Left ventricle myocardium inferior (tissue), 1 donor: ENCODE measurements around the gene GPRC5C. TPM values are rescaled to one million over a fixed set of nuclear protein-coding genes. Genes with fewer than 3 reads are reported as not detected.
A peak's percentile ranks its signal among the peaks of the same experiment; 100 is the strongest.

Experiments
- DNase-seq: peaks from one replicate; pipeline ENCODE4 v3.0.0-alpha.2; 2020
- H3K27ac ChIP-seq: fragments of 200-600 bp; replicated peaks from 2 replicates; pipeline ENCODE4 v1.8.0; 2021
- H3K27me3 ChIP-seq: fragments of 200-600 bp; 2 replicates; pipeline ENCODE4 v1.8.0; 2021; ENCODE audit warnings: low read depth
- H3K36me3 ChIP-seq: fragments of 200-600 bp; 2 replicates; pipeline ENCODE4 v1.8.0; 2021
- H3K4me1 ChIP-seq: fragments of 200-600 bp; 2 replicates; pipeline ENCODE4 v1.8.0; 2021
- H3K4me3 ChIP-seq: fragments of 200-600 bp; 2 replicates; pipeline ENCODE4 v1.8.0; 2021; ENCODE audit warnings: mild to moderate bottlenecking, moderate library complexity
- H3K9me3 ChIP-seq: fragments of 200-600 bp; replicated peaks from 2 replicates; pipeline ENCODE4 v1.8.0; 2021
- CTCF ChIP-seq: fragments of 200-600 bp; IDR thresholded peaks from 2 replicates; pipeline ENCODE4 v1.8.0; 2021; ENCODE audit warnings: antibody characterized with exemption, mild to moderate bottlenecking, borderline replicate concordance
- intact Hi-C: fragments of 100-400 bp; cut with micrococcal nuclease; formaldehyde crosslinking; loops from one replicate; pipeline ENCODE4 v1.11.0; 2022
- total RNA-seq: library from RNA; stranded (reverse); fragmentation: NEBNext Ultra II Directional; extraction: Animal tissue kit (Norgen Biotek cat#: 25700); gene quantifications from one replicate; pipeline ENCODE4 v1.2.1, GENCODE V29; 2021
- donor health status: DM: no; HTN: yes; CAD: no; lungs with severe emphysema.

GPRC5C gene
- total RNA-seq, 1 donor from 2014 or later: 32.0 TPM

GRCh38 chr17:74443516-74444296 lies 11.8 kb downstream of the GPRC5C start:
- intact Hi-C loops: no loop called here
- Histone ChIP-seq H3K4me3 (peak overlapping the region; percentile 59), H3K27me3 (no peaks in the 10 kb centered on the region), H3K36me3 (peaks cover 20% of the 10 kb centered on the region), H3K9me3 (no peaks in the 10 kb centered on the region), H3K4me1 (peaks cover 74% of the 10 kb centered on the region), H3K27ac (peak overlapping the region; percentile 98)
- no peak for TF ChIP-seq CTCF
- DNase-seq: no peak

- DNase-seq: peak; percentile 64
- no peak for TF ChIP-seq CTCF
- intact Hi-C loops: no loop called here
- Histone ChIP-seq H3K9me3 (no peaks in the 10 kb centered on the region), H3K36me3 (peaks cover 20% of the 10 kb centered on the region), H3K4me1 (peaks cover 79% of the 10 kb centered on the region), H3K27ac (peak overlapping the region; percentile 98), H3K4me3 (peak overlapping the region; percentile 59), H3K27me3 (no peaks in the 10 kb centered on the region)
These were observed 12.5 kb downstream of the GPRC5C start for GRCh38 chr17:74444406-74444805.

- intact Hi-C loops: no loop called here
- no peak for TF ChIP-seq CTCF
These were observed 13.3 kb downstream of the GPRC5C start for GRCh38 chr17:74445158-74445557.

GRCh38 chr17:74446551-74447500 lies 14.9 kb downstream of the GPRC5C start:
- Histone ChIP-seq H3K36me3 (peaks cover 5% of the 10 kb centered on the region), H3K9me3 (no peaks in the 10 kb centered on the region), H3K27ac (peak overlapping the region; percentile 98), H3K4me1 (peaks cover 89% of the 10 kb centered on the region), H3K4me3 (peak overlapping the region; percentile 35), H3K27me3 (no peaks in the 10 kb centered on the region)
- intact Hi-C loops: no loop called here
- no peak for TF ChIP-seq CTCF
- DNase-seq: peak; percentile 77

More at GRCh38 chr17:74445158-74445557, 13.3 kb downstream of the GPRC5C start:
- Histone ChIP-seq H3K27ac (peak overlapping the region; percentile 98), H3K9me3 (no peaks in the 10 kb centered on the region), H3K36me3 (peaks cover 14% of the 10 kb centered on the region), H3K27me3 (no peaks in the 10 kb centered on the region), H3K4me1 (peaks cover 86% of the 10 kb centered on the region), H3K4me3 (no peak overlapping the region)
- no peak for DNase-seq

GRCh38 chr17:74447628-74448159 lies 15.8 kb downstream of the GPRC5C start:
- no peaks in the 10 kb centered on the region for H3K9me3 ChIP-seq
- peak overlapping the region; percentile 98 for H3K27ac ChIP-seq
- no peak overlapping the region for H3K4me3 ChIP-seq
- peaks cover 89% of the 10 kb centered on the region for H3K4me1 ChIP-seq
- no peaks in the 10 kb centered on the region for H3K27me3 ChIP-seq
- H3K36me3 ChIP-seq: peaks cover 5% of the 10 kb centered on the region
- no peak for DNase-seq
- intact Hi-C loops: no loop called here
- no peak for TF ChIP-seq CTCF
